IMR-90 (cell line): ENCODE results near the gene DHRS7C. TPM values are rescaled to one million over a fixed set of nuclear protein-coding genes. Genes with fewer than 3 reads are reported as not detected.

Experiments used
- ATAC-seq: fragments of 200-7000 bp; cut with Tn5 transposase; 2 replicates; pipeline ENCODE4 v1.9.1; 2020; ENCODE audit warnings: low read depth, mild to moderate bottlenecking, moderate library complexity
- BruUV-seq: library from RNA; stranded (reverse); fragments of 400-500 nt; replicated peaks from 2 replicates; lab custom pipeline; 2021; lab: Mats Ljungman, UMichigan
- CTCF ChIA-PET: fragments of 300-600 bp; formaldehyde crosslinking; extraction: SDS; loops from one replicate; lab custom pipeline; 2021; ENCODE audit warnings: antibody characterized with exemption; lab: Yijun Ruan, JAX
- POLR2A ChIA-PET: fragments of 300-600 bp; sonication (Branson Sonifier 250); formaldehyde crosslinking; loops from one replicate; lab custom pipeline; 2022; ENCODE audit warnings: antibody characterized with exemption; ENCODE audit not compliant: unreplicated experiment; lab: Charles Lee
- DNase-seq: peaks from one replicate; pipeline ENCODE4 v3.0.0; 2013
- H2AFZ ChIP-seq: replicated peaks from 2 replicates; pipeline ENCODE3; 2013; ENCODE audit warnings: low read length, mild to moderate bottlenecking; ENCODE audit not compliant: poor library complexity
- H2AK5ac ChIP-seq: 2 replicates; pipeline ENCODE4 v1.6.1; 2013; ENCODE audit warnings: low read depth, low read length, inconsistent platforms
- H2AK9ac ChIP-seq: replicated peaks from 2 replicates; pipeline ENCODE3; 2013; ENCODE audit warnings: mild to moderate bottlenecking, low read depth, low read length, moderate library complexity; ENCODE audit not compliant: poor library complexity
- H2BK120ac ChIP-seq: 2 replicates; pipeline ENCODE4 v1.6.1; 2013; ENCODE audit warnings: low read depth, low read length, inconsistent platforms
- H2BK15ac ChIP-seq: 3 replicates; pipeline ENCODE4 v1.6.1; 2013; ENCODE audit warnings: low read depth, low read length, inconsistent platforms
- H2BK20ac ChIP-seq: 2 replicates; pipeline ENCODE4 v1.6.1; 2013; ENCODE audit warnings: low read depth, mild to moderate bottlenecking, inconsistent platforms, low read length, moderate library complexity
- H2BK5ac ChIP-seq: 2 replicates; pipeline ENCODE4 v1.6.1; 2013; ENCODE audit warnings: mild to moderate bottlenecking, low read depth, low read length, inconsistent platforms; ENCODE audit not compliant: poor library complexity, severe bottlenecking
- H3K14ac ChIP-seq: replicated peaks from 2 replicates; pipeline ENCODE4 v1.6.1; 2013; ENCODE audit warnings: low read depth, low read length, inconsistent platforms
- H3K18ac ChIP-seq: 2 replicates; pipeline ENCODE4 v1.6.1; 2013; ENCODE audit warnings: low read depth, low read length, control low read depth
- H3K23ac ChIP-seq: 2 replicates; pipeline ENCODE4 v1.6.1; 2013; ENCODE audit warnings: low read depth, low read length, inconsistent platforms
- H3K27ac ChIP-seq: 2 replicates; pipeline ENCODE4 v1.5.1; 2013; ENCODE audit warnings: mild to moderate bottlenecking, control low read depth, low read length; ENCODE audit not compliant: insufficient read depth
- H3K27me3 ChIP-seq: 2 replicates; pipeline ENCODE4 v1.6.1; 2013; ENCODE audit warnings: low read length; ENCODE audit not compliant: control insufficient read depth, insufficient read depth
- H3K36me3 ChIP-seq: 2 replicates; pipeline ENCODE4 v1.6.1; 2013; ENCODE audit warnings: low read length, mixed read lengths; ENCODE audit not compliant: control insufficient read depth, insufficient read depth
- H3K4ac ChIP-seq: 2 replicates; pipeline ENCODE4 v1.6.1; 2013; ENCODE audit warnings: low read depth, low read length, inconsistent platforms
- H3K4me1 ChIP-seq: 2 replicates; pipeline ENCODE4 v1.6.1; 2013; ENCODE audit warnings: low read length, mixed read lengths; ENCODE audit not compliant: control insufficient read depth, insufficient read depth
- H3K4me2 ChIP-seq: 2 replicates; pipeline ENCODE4 v1.6.1; 2013; ENCODE audit warnings: low read depth, mild to moderate bottlenecking, control low read depth, low read length, moderate library complexity
- H3K4me3 ChIP-seq: 2 replicates; pipeline ENCODE4 v1.5.1; 2013; ENCODE audit warnings: low read depth, mild to moderate bottlenecking, control low read depth, low read length, moderate library complexity; ENCODE audit not compliant: insufficient read depth
- H3K56ac ChIP-seq: 2 replicates; pipeline ENCODE4 v1.6.1; 2013; ENCODE audit warnings: low read length, inconsistent platforms; ENCODE audit not compliant: insufficient read depth; ENCODE audit errors: extremely low read depth
- H3K79me1 ChIP-seq, 2 experiments: 2 replicates each; pipeline ENCODE4 v1.6.1; 2013; ENCODE audit warnings: low read length in 2 of 2, inconsistent platforms in 1 of 2, low read depth in 1 of 2
- H3K9ac ChIP-seq: 2 replicates; pipeline ENCODE4 v1.6.1; 2013; ENCODE audit warnings: low read depth, low read length, control low read depth
- H3K9me1 ChIP-seq: 2 replicates; pipeline ENCODE4 v1.6.1; 2013; ENCODE audit warnings: low read length, inconsistent platforms; ENCODE audit not compliant: insufficient read depth
- H3K9me3 ChIP-seq: 2 replicates; pipeline ENCODE4 v1.6.1; 2013; ENCODE audit warnings: low read length; ENCODE audit not compliant: control insufficient read depth, insufficient read depth
- H4K20me1 ChIP-seq: 2 replicates; pipeline ENCODE4 v1.6.1; 2013; ENCODE audit warnings: low read length, inconsistent platforms; ENCODE audit not compliant: insufficient read depth
- H4K5ac ChIP-seq: 2 replicates; pipeline ENCODE4 v1.6.1; 2013; ENCODE audit warnings: mild to moderate bottlenecking, low read depth, low read length, control low read depth
- H4K8ac ChIP-seq, 2 experiments: 2 replicates each; pipeline ENCODE4 v1.6.1; 2013; ENCODE audit warnings: low read depth in 2 of 2, low read length in 2 of 2, control low read depth in 1 of 2, inconsistent platforms in 1 of 2
- H4K91ac ChIP-seq: 2 replicates; pipeline ENCODE4 v1.6.1; 2013; ENCODE audit warnings: low read depth, low read length, inconsistent platforms; ENCODE audit not compliant: insufficient read depth
- BHLHE40 ChIP-seq: fragments of 150-350 bp; IDR thresholded peaks from 2 replicates; pipeline ENCODE4 v1.6.1; 2016; ENCODE audit warnings: mild to moderate bottlenecking, low read depth, low read length
- ELK1 ChIP-seq: fragments of 150-350 bp; IDR thresholded peaks from 2 replicates; pipeline ENCODE4 v1.6.1; 2016; ENCODE audit warnings: low read depth, mild to moderate bottlenecking, low read length, moderate library complexity, borderline replicate concordance
- MAZ ChIP-seq: IDR thresholded peaks from 2 replicates; pipeline ENCODE4 v1.6.1; 2012; ENCODE audit warnings: low read depth, mild to moderate bottlenecking, low read length, improper control_type of control experiment, moderate library complexity, borderline replicate concordance
- MXI1 ChIP-seq: IDR thresholded peaks from 2 replicates; pipeline ENCODE4 v1.6.1; 2012; ENCODE audit warnings: low read depth, mild to moderate bottlenecking, low read length, moderate library complexity, borderline replicate concordance
- NFE2L2 ChIP-seq: fragments of 150-350 bp; IDR thresholded peaks from 2 replicates; pipeline ENCODE4 v1.6.1; 2016; ENCODE audit warnings: low read depth, mild to moderate bottlenecking, low read length
- POLR2A ChIP-seq: IDR thresholded peaks from 2 replicates; pipeline ENCODE4 v1.6.1; 2012; ENCODE audit warnings: mild to moderate bottlenecking, low read depth, low read length
- RAD21 ChIP-seq: IDR thresholded peaks from 2 replicates; pipeline ENCODE4 v1.6.1; 2012; ENCODE audit warnings: low read length, improper control_type of control experiment
- RCOR1 ChIP-seq: IDR thresholded peaks from 2 replicates; pipeline ENCODE4 v1.6.1; 2012; ENCODE audit warnings: mild to moderate bottlenecking, low read length, improper control_type of control experiment; ENCODE audit not compliant: insufficient replicate concordance
- RFX5 ChIP-seq: IDR thresholded peaks from 2 replicates; pipeline ENCODE4 v1.8.0; 2012; ENCODE audit warnings: low read depth, mild to moderate bottlenecking, low read length, moderate library complexity
- WGBS, 2 experiments: methylation state at CpG; one replicate each; pipeline versions ENCODE4 v1.1.5 to v1.1.7; 2013; ENCODE audit warnings: missing lambda C conversion rate in 2 of 2; ENCODE audit not compliant: insufficient read length in 1 of 2; ENCODE audit errors: extremely low coverage in 2 of 2; 5-methylcytosine and 5-hydroxymethylcytosine counted together
- dilution Hi-C: fragments of 300-500 bp; cut with HindIII; formaldehyde crosslinking; loops from one replicate; pipeline ENCODE4 v1.14.3; 2018; ENCODE audit warnings: low sequenced_read_pairs; ENCODE audit not compliant: unreplicated experiment
- in situ Hi-C: fragments of 300-500 bp; cut with MboI; formaldehyde crosslinking; loops from 3 replicates; pipeline ENCODE4 v1.14.3; 2019; ENCODE audit warnings: low sequenced_read_pairs, inconsistent platforms, mixed read lengths
- intact Hi-C: fragments of 100-400 bp; cut with micrococcal nuclease; formaldehyde crosslinking; loops from 2 replicates; pipeline ENCODE4 v1.10.0; 2022
- polyA plus RNA-seq, 3 experiments: library from polyadenylated mRNA; depleted of rRNA; stranded (reverse); fragments of >200 nt; gene quantifications; 2 replicates each; pipeline ENCODE4 v1.2.3, GENCODE V29; 2012; ENCODE audit warnings: low replicate concordance in 1 of 3
- total RNA-seq: library from RNA; depleted of rRNA; stranded (reverse); fragments of >200 nt; gene quantifications from 2 replicates; pipeline ENCODE4 v1.2.3, GENCODE V29; 2012
- TF ChIP-seq, protein P1 (sequence below): fragments of 150-350 bp; IDR thresholded peaks from 2 replicates; pipeline ENCODE4 v1.6.1; 2017; ENCODE audit warnings: mild to moderate bottlenecking, antibody characterized with exemption, low read length, low read depth

The DHRS7C gene
- total and polyA plus RNA-seq, 2 of the 4 experiments (the other 2 are of a cell fraction): not detected

DNA sequence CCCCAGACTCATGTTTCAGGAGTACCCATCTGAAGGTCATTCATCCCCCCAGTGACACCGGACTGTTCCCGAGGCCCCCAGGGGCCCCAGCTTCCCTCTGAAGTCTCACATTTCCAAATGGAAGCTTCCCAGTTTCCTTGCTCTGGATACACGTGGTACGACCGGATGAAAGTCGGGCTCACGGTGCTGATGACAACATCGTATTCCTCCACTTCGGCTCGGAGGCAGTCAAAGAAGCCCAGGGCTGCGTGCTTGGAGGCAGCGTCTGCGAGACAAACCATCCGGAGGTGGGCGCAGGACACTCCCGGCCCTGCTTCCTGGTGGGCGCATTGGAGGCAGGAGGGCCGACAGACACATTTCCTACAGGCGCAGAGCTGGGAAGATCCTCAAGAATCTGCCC lies 18.7 kb downstream of the DHRS7C start:
- Histone ChIP-seq H4K8ac (no peak overlapping the region), H3K56ac (no peak overlapping the region), H4K5ac (no peak overlapping the region), H3K9me3 (peaks cover 4% of the 10 kb centered on the region; the same call in 1 of the 2 replicates), H3K27ac (no peak overlapping the region), H3K23ac (no peak overlapping the region), H2BK120ac (no peak overlapping the region), H2BK5ac (no peak overlapping the region), H3K18ac (no peak overlapping the region), H2BK15ac (no peak overlapping the region), H3K14ac (no peak overlapping the region), H3K9me1 (no peaks in the 10 kb centered on the region), H4K91ac (no peak overlapping the region), H3K27me3 (no peaks in the 10 kb centered on the region), H3K4me2 (no peak overlapping the region), H3K4me1 (no peaks in the 10 kb centered on the region), H4K20me1 (no peaks in the 10 kb centered on the region), H3K4ac (no peak overlapping the region), H2AK9ac (no peak overlapping the region), H3K36me3 (no peaks in the 10 kb centered on the region), H3K4me3 (no peak overlapping the region), H3K9ac (no peak overlapping the region), H3K79me1 (no peaks in the 10 kb centered on the region), H2AK5ac (no peak overlapping the region), H2AFZ (no peak overlapping the region), H2BK20ac (no peak overlapping the region)
- no TSS peak for BruUV-seq
- in situ Hi-C loops (no loop called here), dilution Hi-C loops (no loop called here), intact Hi-C loops (no loop called here)
- ChIA-PET POLR2A (no interaction called here), CTCF (no interaction called here)
- WGBS, 2 experiments: 79% methylated on average over 12 of the region's 19 CpGs; no CpG with 5 or more reads in 1 of the 2 experiments
- DNase-seq (no peak), ATAC-seq (no peak)
- TF ChIP-seq RFX5: no peak
- no peak for TF ChIP-seq MAZ
- TF ChIP-seq NFE2L2: no peak
- TF ChIP-seq RAD21: no peak
- TF ChIP-seq ELK1: no peak
- no peak for TF ChIP-seq BHLHE40
- no peak for TF ChIP-seq POLR2A
- TF ChIP-seq RCOR1: no peak
- TF ChIP-seq, protein P1, sequence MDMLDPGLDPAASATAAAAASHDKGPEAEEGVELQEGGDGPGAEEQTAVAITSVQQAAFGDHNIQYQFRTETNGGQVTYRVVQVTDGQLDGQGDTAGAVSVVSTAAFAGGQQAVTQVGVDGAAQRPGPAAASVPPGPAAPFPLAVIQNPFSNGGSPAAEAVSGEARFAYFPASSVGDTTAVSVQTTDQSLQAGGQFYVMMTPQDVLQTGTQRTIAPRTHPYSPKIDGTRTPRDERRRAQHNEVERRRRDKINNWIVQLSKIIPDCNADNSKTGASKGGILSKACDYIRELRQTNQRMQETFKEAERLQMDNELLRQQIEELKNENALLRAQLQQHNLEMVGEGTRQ: no peak
- no peak for TF ChIP-seq MXI1
